ENCODE measurements around the gene CHPT1. TPM values are rescaled to one million over a fixed set of nuclear protein-coding genes. Genes with fewer than 3 reads are reported as not detected.

CHPT1 gene
- total and polyA plus RNA-seq, 9 of the 15 experiments (the other 6 are each of a cell fraction or from before 2014, with no cell fraction given) = 15.3 to 210 (median 91.9) TPM

- TF ChIP-seq ZNF280A (IDR thresholded peaks at IDR 0.05; ENCODE audit: low read depth, partially characterized antibody) = no peak
These were observed 66.8 kb downstream of the CHPT1 start (continued) for GRCh38 chr12:101764051-101764792.

GRCh38 chr12:101767537-101767936 lies 70.1 kb downstream of the CHPT1 start:
- BruUV-seq (replicated peaks) = no TSS peak
- H3K9ac ChIP-seq (ENCODE audit: insufficient read depth in 1 of 2, low read depth in 2 of 2, low read length in 2 of 2) = no peak overlapping the region
- H3K27me3 ChIP-seq (ENCODE audit: control insufficient read depth in 2 of 2, insufficient read depth in 2 of 2, low read length in 2 of 2) = no peaks in the 10 kb centered on the region
- H3K27ac ChIP-seq (ENCODE audit: extremely low read depth, low read depth, low read length) = no peak overlapping the region
- ATAC-seq (no peak), DNase-seq (ENCODE audit: extremely low read depth in 1 of 4, low spot score in 3 of 4) (no peak), FAIRE-seq (no peak)
- H3K9me3 ChIP-seq (replicated peaks; ENCODE audit: control insufficient read depth, insufficient read depth, low read depth, low read length) = no peaks in the 10 kb centered on the region
- H3K4me1 ChIP-seq (replicated peaks in 1 of 2; ENCODE audit: control insufficient read depth in 2 of 2, insufficient read depth in 2 of 2, low read length in 2 of 2) = no peaks in the 10 kb centered on the region
- ChIA-PET POLR2A (no interaction called here), CTCF (ENCODE audit: low intra/inter-chr PET ratio) (no interaction called here)
- no peaks in the 10 kb centered on the region for H4K20me1 ChIP-seq (replicated peaks; ENCODE audit: control insufficient read depth, insufficient read depth, low read length)
- no peak for TF ChIP-seq ZNF76 (CRISPR knock-in tag; IDR thresholded peaks at IDR 0.05; ENCODE audit: borderline replicate concordance)
- peak in 1 of 2 experiments; percentile 5; a peak in 1 of 4 replicates for TF ChIP-seq RAD21 (CRISPR knock-in tag; conservative IDR thresholded peaks at IDR 0.05 in 1 of 2, IDR thresholded peaks at IDR 0.05 in 1 of 2)
- H2AFZ ChIP-seq (ENCODE audit: low read depth, low read length) = no peak overlapping the region
- in situ Hi-C loops (cut with MboI) (no loop called here), intact Hi-C loops (cut with micrococcal nuclease) (no loop called here)
- H3K79me2 ChIP-seq (ENCODE audit: control insufficient read depth, insufficient read depth, low read length) = no peaks in the 10 kb centered on the region
- no peaks in the 10 kb centered on the region for H3K9me1 ChIP-seq (ENCODE audit: control insufficient read depth, insufficient read depth, low read length)
- no peak overlapping the region for H3K4me3 ChIP-seq
- WGBS (ENCODE audit: insufficient coverage, low coverage, missing lambda C conversion rate) = 75% methylated on average over 1 of the region's 1 CpG
- peaks cover 46% of the 10 kb centered on the region for H3K36me3 ChIP-seq (ENCODE audit: control insufficient read depth, insufficient read depth, low read length)
- H3K4me2 ChIP-seq (ENCODE audit: insufficient read depth, low read length) = no peak overlapping the region

All from K562 (cell line).